CD14-positive monocyte (primary cell): ENCODE data around the gene CEP250. TPM values are rescaled to one million over a fixed set of nuclear protein-coding genes. Genes with fewer than 3 reads are reported as not detected.

ENCODE experiments used
- DNase-seq, 3 donors: peaks; one replicate each; pipeline ENCODE4 v3.0.0-alpha.2; 2011 to 2022
- H2AFZ ChIP-seq: 2 replicates; pipeline ENCODE4 v1.6.0; 2012; ENCODE audit warnings: mild to moderate bottlenecking, low read depth, low read length, inconsistent platforms; ENCODE audit not compliant: insufficient read depth, poor library complexity, severe bottlenecking
- H3K27ac ChIP-seq, 2 donors: 1 replicate in 1 of 2; 2 replicates in 1 of 2; pipeline ENCODE4 v1.5.1; 2012 to 2013; ENCODE audit warnings: low read length in 2 of 2, control low read depth in 1 of 2, inconsistent platforms in 1 of 2, low read depth in 1 of 2, mild to moderate bottlenecking in 1 of 2
- H3K27me3 ChIP-seq, 2 donors: one replicate each; pipeline versions ENCODE4 v1.6.0 to v1.6.1; 2011 to 2013; ENCODE audit warnings: low read length in 2 of 2; ENCODE audit not compliant: control insufficient read depth in 2 of 2, insufficient read depth in 2 of 2
- H3K36me3 ChIP-seq, 2 donors: replicated peaks in 1 of 2; 1 replicate in 1 of 2; 2 replicates in 1 of 2; pipeline versions ENCODE4 v1.5.1 to v1.6.1; 2012 to 2013; ENCODE audit warnings: low read length in 2 of 2, control low read depth in 1 of 2, inconsistent platforms in 1 of 2, mild to moderate bottlenecking in 1 of 2; ENCODE audit not compliant: insufficient read depth in 2 of 2, control insufficient read depth in 1 of 2
- H3K4me1 ChIP-seq, 2 donors: 1 replicate in 1 of 2; 2 replicates in 1 of 2; pipeline versions ENCODE4 v1.5.1 to v1.6.1; 2012 to 2013; ENCODE audit warnings: low read length in 2 of 2, control low read depth in 1 of 2, inconsistent platforms in 1 of 2, mild to moderate bottlenecking in 1 of 2, moderate library complexity in 1 of 2; ENCODE audit not compliant: insufficient read depth in 2 of 2, control insufficient read depth in 1 of 2
- H3K4me2 ChIP-seq: replicated peaks from 2 replicates; pipeline ENCODE3; 2012; ENCODE audit warnings: low read length, moderate library complexity, mild to moderate bottlenecking; ENCODE audit not compliant: poor library complexity, severe bottlenecking; ENCODE audit errors: extremely low read depth
- H3K4me3 ChIP-seq, 3 experiments: fragments of 200-600 bp in 1 of 3; sonication (generic) in 1 of 3; replicated peaks in 1 of 3; 1 replicate in 2 of 3; 2 replicates in 1 of 3; pipeline ENCODE4 v1.5.1; 2011 to 2013; ENCODE audit warnings: low read length in 3 of 3, mild to moderate bottlenecking in 3 of 3, control low read depth in 2 of 3, low read depth in 2 of 3, inconsistent platforms in 1 of 3, moderate library complexity in 1 of 3
- H3K79me2 ChIP-seq: 2 replicates; pipeline ENCODE4 v1.6.0; 2012; ENCODE audit warnings: mild to moderate bottlenecking, control low read depth, inconsistent platforms, low read length, moderate library complexity; ENCODE audit not compliant: insufficient read depth
- H3K9ac ChIP-seq: 2 replicates; pipeline ENCODE4 v1.6.0; 2017; ENCODE audit warnings: low read length, mild to moderate bottlenecking; ENCODE audit not compliant: insufficient read depth, poor library complexity, severe bottlenecking
- H3K9me3 ChIP-seq, 2 donors: replicated peaks in 1 of 2; 1 replicate in 1 of 2; 2 replicates in 1 of 2; pipeline versions ENCODE4 v1.5.1 to v1.6.1; 2012 to 2013; ENCODE audit warnings: low read length in 2 of 2, control low read depth in 1 of 2; ENCODE audit not compliant: control insufficient read depth in 1 of 2, insufficient read depth in 1 of 2
- H4K20me1 ChIP-seq: 2 replicates; pipeline ENCODE4 v1.6.0; 2012; ENCODE audit warnings: mild to moderate bottlenecking, low read length, control low read depth, moderate library complexity; ENCODE audit not compliant: insufficient read depth
- H3K27ac Mint-ChIP-seq, 7 donors: one replicate each; pipeline ENCODE4 v1.8.0; 2020; ENCODE audit warnings: mild to moderate bottlenecking in 7 of 7, mixed read lengths in 7 of 7, moderate library complexity in 6 of 7, inconsistent platforms in 2 of 7
- H3K27me3 Mint-ChIP-seq, 3 donors: one replicate each; pipeline ENCODE4 v1.8.0; 2021 to 2022; ENCODE audit warnings: low read depth in 3 of 3, mild to moderate bottlenecking in 3 of 3, mixed read lengths in 3 of 3, moderate library complexity in 3 of 3, inconsistent platforms in 1 of 3
- H3K36me3 Mint-ChIP-seq, 2 donors: one replicate each; pipeline ENCODE4 v1.8.0; 2020; ENCODE audit warnings: mixed read lengths in 2 of 2, inconsistent platforms in 1 of 2, mild to moderate bottlenecking in 1 of 2
- H3K4me1 Mint-ChIP-seq: one replicate; pipeline ENCODE4 v1.8.0; 2020; ENCODE audit warnings: mild to moderate bottlenecking, mixed read lengths
- H3K4me3 Mint-ChIP-seq, 2 donors: one replicate each; pipeline ENCODE4 v1.8.0; 2020; ENCODE audit warnings: mild to moderate bottlenecking in 2 of 2, mixed read lengths in 2 of 2, moderate library complexity in 1 of 2
- H3K9me3 Mint-ChIP-seq, 7 donors: one replicate each; pipeline ENCODE4 v1.8.0; 2020 to 2022; ENCODE audit warnings: mixed read lengths in 7 of 7, mild to moderate bottlenecking in 6 of 7, moderate library complexity in 6 of 7, inconsistent platforms in 2 of 7
- CTCF ChIP-seq: fragments of 200-600 bp; IDR thresholded peaks from one replicate; pipeline ENCODE4 v1.8.0; 2022; ENCODE audit warnings: antibody characterized with exemption, mild to moderate bottlenecking
- WGBS: methylation state at CpG from one replicate; pipeline ENCODE4 v1.1.5; 2013; ENCODE audit warnings: missing lambda C conversion rate; ENCODE audit not compliant: insufficient coverage; 5-methylcytosine and 5-hydroxymethylcytosine counted together
- intact Hi-C, 2 donors: fragments of 100-400 bp; cut with micrococcal nuclease; formaldehyde crosslinking; loops; one replicate each; pipeline versions ENCODE4 v1.15.0 to v1.15.1; 2023
- polyA plus RNA-seq, 3 donors: library from polyadenylated mRNA; depleted of rRNA in 1 of 3; unstranded in 2 of 3; stranded (reverse) in 1 of 3; fragments of 300-500 nt in 2 of 3; fragments of >200 nt in 1 of 3; fragmentation: Illumina TruSeq in 2 of 3; gene quantifications; 1 replicate in 2 of 3; 2 replicates in 1 of 3; pipeline ENCODE4 v1.2.3, GENCODE V29; 2012 to 2021

The CEP250 gene
- polyA plus RNA-seq, 3 donors, result 0.81 to 5.9 (median 1.2) TPM

GRCh38 chr20:35506179-35506578, 50.8 kb downstream of the CEP250 start:
- Mint-ChIP-seq H3K27me3 (no peaks in the 10 kb centered on the region), H3K4me3 (no peak overlapping the region), H3K9me3 (peaks cover 0 to 2% (median 0%) of the 10 kb centered on the region in 7 donors), H3K4me1 (peaks cover 8% of the 10 kb centered on the region), H3K36me3 (peaks cover 90 to 94% of the 10 kb centered on the region in 2 donors), H3K27ac (peak overlapping the region in 2 of 7 donors; percentile 20 to 22)
- H3K9me3 ChIP-seq, result no peaks in the 10 kb centered on the region
- H3K4me1 ChIP-seq, result no peaks in the 10 kb centered on the region
- H3K4me2 ChIP-seq, result no peak overlapping the region
- no peaks in the 10 kb centered on the region for H4K20me1 ChIP-seq
- H2AFZ ChIP-seq, result no peak overlapping the region
- no peak for TF ChIP-seq CTCF
- peaks cover 87 to 100% of the 10 kb centered on the region in 2 donors for H3K36me3 ChIP-seq
- H3K27ac ChIP-seq, result no peak overlapping the region
- no peak for DNase-seq
- H3K27me3 ChIP-seq, result no peaks in the 10 kb centered on the region
- no peaks in the 10 kb centered on the region for H3K79me2 ChIP-seq
- intact Hi-C loops, result no loop called here
- WGBS, result 94% methylated on average over 2 of the region's 3 CpGs
- H3K9ac ChIP-seq, result no peak overlapping the region
- H3K4me3 ChIP-seq, result no peak overlapping the region

GRCh38 chr20:35506872-35507638, 51.7 kb downstream of the CEP250 start:
- H3K4me3 Mint-ChIP-seq, result no peak overlapping the region
- peaks cover 88 to 100% of the 10 kb centered on the region in 2 donors for H3K36me3 ChIP-seq
- no peaks in the 10 kb centered on the region for H3K27me3 ChIP-seq
- no peaks in the 10 kb centered on the region for H3K79me2 ChIP-seq
- H3K4me1 Mint-ChIP-seq, result peaks cover 7% of the 10 kb centered on the region
- intact Hi-C loops, result no loop called here
- no peak for TF ChIP-seq CTCF
- H4K20me1 ChIP-seq, result no peaks in the 10 kb centered on the region
- H3K27me3 Mint-ChIP-seq, result no peaks in the 10 kb centered on the region
- peaks cover 0 to 2% (median 0%) of the 10 kb centered on the region in 7 donors for H3K9me3 Mint-ChIP-seq
- no peak overlapping the region for H3K9ac ChIP-seq
- H3K36me3 Mint-ChIP-seq, result peaks cover 91 to 95% of the 10 kb centered on the region in 2 donors
- H3K27ac ChIP-seq, result peak overlapping the region in 1 of 2 donors; percentile 20
- WGBS, result 85% methylated on average over 5 of the region's 6 CpGs
- H3K4me3 ChIP-seq, result no peak overlapping the region
- no peak overlapping the region for H3K4me2 ChIP-seq
- H3K27ac Mint-ChIP-seq, result peak overlapping the region in 2 of 7 donors; percentile 17 to 61
- no peak for DNase-seq
- no peaks in the 10 kb centered on the region for H3K9me3 ChIP-seq
- no peak overlapping the region for H2AFZ ChIP-seq
- H3K4me1 ChIP-seq, result no peaks in the 10 kb centered on the region
